Measurements from ENCODE around the gene GSG1. TPM values are rescaled to one million over a fixed set of nuclear protein-coding genes. Genes with fewer than 3 reads are reported as not detected.

The GSG1 gene
- total RNA-seq, 2 donors from 2014 or later, result 0.31 TPM; not detected in 1

- Histone ChIP-seq H3K36me3 (ENCODE audit: control insufficient read depth, insufficient read depth, low read length) (no peaks in the 10 kb centered on the region), H3K4me3 (ENCODE audit: low read length) (no peak overlapping the region), H3K9me3 (ENCODE audit: control insufficient read depth, low read length) (peaks cover 7% of the 10 kb centered on the region), H3K4me1 (ENCODE audit: control insufficient read depth, insufficient read depth, low read length) (peaks cover 6% of the 10 kb centered on the region), H3K27me3 (ENCODE audit: control insufficient read depth, insufficient read depth, low read length, poor library complexity, severe bottlenecking) (no peaks in the 10 kb centered on the region), H3K9ac (ENCODE audit: extremely low read depth, low read length, poor library complexity, severe bottlenecking) (no peak overlapping the region), H3K27ac (ENCODE audit: low read depth, low read length) (no peak overlapping the region)
- Mint-ChIP-seq H3K4me1 (peaks cover 11% of the 10 kb centered on the region), H3K4me3 (no peak overlapping the region), H3K36me3 (ENCODE audit: low read depth) (no peaks in the 10 kb centered on the region), H3K27ac (no peak overlapping the region), H3K9me3 (peaks cover 12% of the 10 kb centered on the region), H3K27me3 (ENCODE audit: insufficient read depth) (peaks cover 17% of the 10 kb centered on the region)
- TF ChIP-seq CTCF (conservative IDR thresholded peaks at IDR 0.05), result no peak
- WGBS, 2 experiments (ENCODE audit: insufficient coverage in 1 of 2, insufficient read length in 1 of 2), result 80% methylated on average over 1 of the region's 1 CpG; no CpG with 5 or more reads in 1 of the 2 experiments
- no peak for DNase-seq
Measured at GRCh38 chr12:13105781-13106180, 2.3 kb upstream of the GSG1 start.

- no peaks in the 10 kb centered on the region for H3K27me3 ChIP-seq (ENCODE audit: control insufficient read depth, insufficient read depth, low read length, poor library complexity, severe bottlenecking)
- no peak overlapping the region for H3K4me3 Mint-ChIP-seq
Measured at GRCh38 chr12:13104409-13104808, 942 bp upstream of the GSG1 start.

GRCh38 chr12:13102461-13103195 lies 839 bp downstream of the GSG1 start:
- Histone ChIP-seq H3K36me3 (ENCODE audit: control insufficient read depth, insufficient read depth, low read length) (no peaks in the 10 kb centered on the region), H3K27me3 (ENCODE audit: control insufficient read depth, insufficient read depth, low read length, poor library complexity, severe bottlenecking) (no peaks in the 10 kb centered on the region), H3K27ac (ENCODE audit: low read depth, low read length) (no peak overlapping the region), H3K4me1 (ENCODE audit: control insufficient read depth, insufficient read depth, low read length) (peaks cover 9% of the 10 kb centered on the region), H3K4me3 (ENCODE audit: low read length) (no peak overlapping the region), H3K9ac (ENCODE audit: extremely low read depth, low read length, poor library complexity, severe bottlenecking) (no peak overlapping the region), H3K9me3 (ENCODE audit: control insufficient read depth, low read length) (no peaks in the 10 kb centered on the region)
- no peak for DNase-seq
- H3K36me3 Mint-ChIP-seq (ENCODE audit: low read depth), result no peaks in the 10 kb centered on the region
- H3K9me3 Mint-ChIP-seq, result no peaks in the 10 kb centered on the region
- peaks cover 14% of the 10 kb centered on the region for H3K27me3 Mint-ChIP-seq (ENCODE audit: insufficient read depth)
- H3K4me1 Mint-ChIP-seq, result peaks cover 28% of the 10 kb centered on the region
- no peak overlapping the region for H3K27ac Mint-ChIP-seq
- TF ChIP-seq CTCF (conservative IDR thresholded peaks at IDR 0.05), result no peak
- WGBS, 2 experiments (ENCODE audit: insufficient coverage in 1 of 2, insufficient read length in 1 of 2), result 77 to 82% methylated on average over 5 to 7 of the region's 7 CpGs
- H3K4me3 Mint-ChIP-seq, result no peak overlapping the region

More at GRCh38 chr12:13104409-13104808, 942 bp upstream of the GSG1 start:
- no peak overlapping the region for H3K9ac ChIP-seq (ENCODE audit: extremely low read depth, low read length, poor library complexity, severe bottlenecking)
- H3K36me3 ChIP-seq (ENCODE audit: control insufficient read depth, insufficient read depth, low read length), result no peaks in the 10 kb centered on the region
- Mint-ChIP-seq H3K36me3 (ENCODE audit: low read depth) (no peaks in the 10 kb centered on the region), H3K4me1 (peaks cover 20% of the 10 kb centered on the region), H3K9me3 (peaks cover 12% of the 10 kb centered on the region), H3K27me3 (ENCODE audit: insufficient read depth) (peaks cover 17% of the 10 kb centered on the region), H3K27ac (no peak overlapping the region)
- no peak for TF ChIP-seq CTCF (conservative IDR thresholded peaks at IDR 0.05)
- DNase-seq, result no peak
- H3K27ac ChIP-seq (ENCODE audit: low read depth, low read length), result no peak overlapping the region
- H3K4me3 ChIP-seq (ENCODE audit: low read length), result no peak overlapping the region
- 80 to 98% methylated on average over 1 to 3 of the region's 3 CpGs for WGBS, 2 experiments (ENCODE audit: insufficient coverage in 1 of 2, insufficient read length in 1 of 2)
- H3K4me1 ChIP-seq (ENCODE audit: control insufficient read depth, insufficient read depth, low read length), result peaks cover 9% of the 10 kb centered on the region
- peaks cover 7% of the 10 kb centered on the region for H3K9me3 ChIP-seq (ENCODE audit: control insufficient read depth, low read length)

Measured in endodermal cell (in vitro differentiated cells).